ENCODE measurements around the gene RNMT.

RNMT gene

GRCh38 chr18:13810950-13811485 lies 84.5 kb downstream of the RNMT start:
- TF ChIP-seq, protein P1, sequence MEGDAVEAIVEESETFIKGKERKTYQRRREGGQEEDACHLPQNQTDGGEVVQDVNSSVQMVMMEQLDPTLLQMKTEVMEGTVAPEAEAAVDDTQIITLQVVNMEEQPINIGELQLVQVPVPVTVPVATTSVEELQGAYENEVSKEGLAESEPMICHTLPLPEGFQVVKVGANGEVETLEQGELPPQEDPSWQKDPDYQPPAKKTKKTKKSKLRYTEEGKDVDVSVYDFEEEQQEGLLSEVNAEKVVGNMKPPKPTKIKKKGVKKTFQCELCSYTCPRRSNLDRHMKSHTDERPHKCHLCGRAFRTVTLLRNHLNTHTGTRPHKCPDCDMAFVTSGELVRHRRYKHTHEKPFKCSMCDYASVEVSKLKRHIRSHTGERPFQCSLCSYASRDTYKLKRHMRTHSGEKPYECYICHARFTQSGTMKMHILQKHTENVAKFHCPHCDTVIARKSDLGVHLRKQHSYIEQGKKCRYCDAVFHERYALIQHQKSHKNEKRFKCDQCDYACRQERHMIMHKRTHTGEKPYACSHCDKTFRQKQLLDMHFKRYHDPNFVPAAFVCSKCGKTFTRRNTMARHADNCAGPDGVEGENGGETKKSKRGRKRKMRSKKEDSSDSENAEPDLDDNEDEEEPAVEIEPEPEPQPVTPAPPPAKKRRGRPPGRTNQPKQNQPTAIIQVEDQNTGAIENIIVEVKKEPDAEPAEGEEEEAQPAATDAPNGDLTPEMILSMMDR (conservative IDR thresholded peaks at IDR 0.05; ENCODE audit: low read depth, low read length): no peak
- no peak overlapping the region for H3K4me3 ChIP-seq (ENCODE audit: low read length)
- DNase-seq (ENCODE audit: low read depth): no peak

- H3K4me3 ChIP-seq (ENCODE audit: low read length): no peak overlapping the region
- no peak for DNase-seq (ENCODE audit: low read depth)
- TF ChIP-seq, protein P1 (conservative IDR thresholded peaks at IDR 0.05; ENCODE audit: low read depth, low read length): peak; percentile 41
Observed at GRCh38 chr18:13811993-13812392, 85.5 kb downstream of the RNMT start.

DNA sequence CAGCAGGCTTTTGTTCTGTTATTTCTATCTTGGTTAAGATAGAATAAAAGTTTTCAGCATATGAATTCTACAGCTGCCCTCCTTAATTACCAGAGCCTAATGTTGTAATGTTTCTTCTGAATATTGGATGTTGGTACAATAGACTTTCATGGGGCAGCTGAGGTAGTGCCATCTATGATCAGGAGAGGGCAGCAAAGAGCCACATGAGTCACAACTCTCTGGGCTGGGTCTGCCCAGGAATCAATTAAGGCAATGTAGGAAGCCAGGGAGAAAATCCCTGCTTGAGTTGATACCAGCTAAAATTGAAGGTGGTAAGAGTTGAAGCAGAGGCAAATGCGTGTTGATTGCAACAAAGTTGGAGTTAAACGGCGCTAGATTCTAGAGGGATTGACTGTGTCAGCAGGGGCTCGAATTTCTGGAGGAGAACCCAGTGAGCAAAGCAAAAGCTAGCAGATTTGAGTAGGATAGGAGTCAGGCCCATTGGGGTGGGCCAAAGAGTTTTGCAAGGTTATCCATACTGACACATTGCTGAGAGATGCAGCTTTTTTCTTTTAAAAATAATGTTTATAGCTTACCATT lies 86.9 kb downstream of the RNMT start:
- peak; percentile 17 for DNase-seq (ENCODE audit: low read depth)
- TF ChIP-seq, protein P1 (conservative IDR thresholded peaks at IDR 0.05; ENCODE audit: low read depth, low read length): peak; percentile 90
- H3K4me3 ChIP-seq (ENCODE audit: low read length): no peak overlapping the region

All from retinal pigment epithelial cell (primary cell).